ENCODE data around the gene SLC6A1.

The SLC6A1 gene

DNA sequence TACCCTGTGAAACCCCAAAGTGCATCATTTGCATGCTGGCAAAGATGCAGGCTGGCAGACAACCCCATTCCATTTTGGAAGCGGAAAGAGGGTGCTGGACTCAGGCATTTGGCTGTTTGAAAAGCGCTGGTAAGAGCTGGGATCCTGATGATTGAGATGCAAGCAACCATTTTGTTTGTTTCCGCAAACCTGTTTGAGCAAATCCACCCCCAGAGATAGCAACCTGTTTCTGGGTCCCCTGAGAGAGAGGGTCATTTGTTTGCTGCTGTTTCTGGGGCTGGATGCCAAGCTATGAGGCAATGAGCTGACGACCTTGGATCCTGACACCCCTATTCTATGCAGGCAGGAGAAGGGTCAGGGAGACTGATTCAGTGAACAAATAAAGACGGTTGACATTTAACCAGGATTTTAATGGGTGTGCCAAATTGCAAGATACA, 9.8 kb downstream of the SLC6A1 start:
- DNase-seq (ENCODE audit: low read depth): no peak
- TF ChIP-seq, protein P1, sequence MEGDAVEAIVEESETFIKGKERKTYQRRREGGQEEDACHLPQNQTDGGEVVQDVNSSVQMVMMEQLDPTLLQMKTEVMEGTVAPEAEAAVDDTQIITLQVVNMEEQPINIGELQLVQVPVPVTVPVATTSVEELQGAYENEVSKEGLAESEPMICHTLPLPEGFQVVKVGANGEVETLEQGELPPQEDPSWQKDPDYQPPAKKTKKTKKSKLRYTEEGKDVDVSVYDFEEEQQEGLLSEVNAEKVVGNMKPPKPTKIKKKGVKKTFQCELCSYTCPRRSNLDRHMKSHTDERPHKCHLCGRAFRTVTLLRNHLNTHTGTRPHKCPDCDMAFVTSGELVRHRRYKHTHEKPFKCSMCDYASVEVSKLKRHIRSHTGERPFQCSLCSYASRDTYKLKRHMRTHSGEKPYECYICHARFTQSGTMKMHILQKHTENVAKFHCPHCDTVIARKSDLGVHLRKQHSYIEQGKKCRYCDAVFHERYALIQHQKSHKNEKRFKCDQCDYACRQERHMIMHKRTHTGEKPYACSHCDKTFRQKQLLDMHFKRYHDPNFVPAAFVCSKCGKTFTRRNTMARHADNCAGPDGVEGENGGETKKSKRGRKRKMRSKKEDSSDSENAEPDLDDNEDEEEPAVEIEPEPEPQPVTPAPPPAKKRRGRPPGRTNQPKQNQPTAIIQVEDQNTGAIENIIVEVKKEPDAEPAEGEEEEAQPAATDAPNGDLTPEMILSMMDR (IDR thresholded peaks at IDR 0.05; ENCODE audit: control insufficient read depth, extremely low read depth, insufficient read depth): no peak
- no peak overlapping the region for H3K4me3 ChIP-seq (ENCODE audit: low read depth, low read length)

GRCh38 chr3:11004563-11004962, 12.0 kb downstream of the SLC6A1 start:
- TF ChIP-seq, protein P1 (IDR thresholded peaks at IDR 0.05; ENCODE audit: control insufficient read depth, extremely low read depth, insufficient read depth): no peak
- no peak overlapping the region for H3K4me3 ChIP-seq (ENCODE audit: low read depth, low read length)
- DNase-seq (ENCODE audit: low read depth): no peak

GRCh38 chr3:11005686-11006256, 13.2 kb downstream of the SLC6A1 start:
- TF ChIP-seq, protein P1 (IDR thresholded peaks at IDR 0.05; ENCODE audit: control insufficient read depth, extremely low read depth, insufficient read depth): no peak

GRCh38 chr3:11006986-11007933, 14.7 kb downstream of the SLC6A1 start:
- DNase-seq (ENCODE audit: low read depth): no peak
- TF ChIP-seq, protein P1 (IDR thresholded peaks at IDR 0.05; ENCODE audit: control insufficient read depth, extremely low read depth, insufficient read depth): no peak
- no peak overlapping the region for H3K4me3 ChIP-seq (ENCODE audit: low read depth, low read length)

More at GRCh38 chr3:11005686-11006256, 13.2 kb downstream of the SLC6A1 start:
- H3K4me3 ChIP-seq (ENCODE audit: low read depth, low read length): no peak overlapping the region
- DNase-seq (ENCODE audit: low read depth): no peak

- H3K4me3 ChIP-seq (ENCODE audit: low read depth, low read length): no peak overlapping the region
- TF ChIP-seq, protein P1 (IDR thresholded peaks at IDR 0.05; ENCODE audit: control insufficient read depth, extremely low read depth, insufficient read depth): no peak
These were observed 17.4 kb downstream of the SLC6A1 start for GRCh38 chr3:11009898-11010297.

DNA sequence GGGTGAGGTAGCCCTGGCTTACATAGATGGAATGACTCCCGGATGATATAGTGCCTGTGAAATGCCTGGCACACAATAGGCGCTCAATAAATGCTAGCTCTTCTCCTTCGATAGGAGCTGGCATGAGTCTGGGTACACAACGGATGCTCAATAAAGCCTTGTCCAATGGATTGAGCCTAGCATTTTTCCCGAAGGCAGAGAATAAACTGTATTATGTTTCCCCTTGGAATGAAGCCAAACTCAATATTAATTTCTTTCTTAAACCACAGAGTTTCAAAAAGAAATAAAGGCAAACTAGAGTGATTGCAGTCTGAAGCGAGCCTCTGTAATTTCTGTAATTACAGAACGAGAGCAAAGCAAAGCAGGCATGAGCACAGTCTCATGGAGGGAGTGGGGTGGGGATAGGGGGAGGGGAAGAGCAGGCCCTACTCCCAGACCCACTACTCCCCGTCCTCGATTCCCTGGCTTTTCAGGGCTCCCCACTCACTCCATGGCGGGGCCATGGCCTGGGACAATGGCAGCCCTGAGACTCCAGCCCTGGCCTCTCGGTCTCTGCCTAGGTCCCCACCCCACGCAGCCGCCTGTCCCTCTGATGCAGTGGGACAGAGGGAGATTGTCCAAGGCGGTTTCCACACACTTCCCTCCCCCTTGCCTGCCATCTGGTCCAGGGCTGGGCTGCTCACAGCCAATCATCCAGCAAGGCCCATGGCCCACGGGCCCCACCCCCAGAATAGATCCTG, 18.0 kb downstream of the SLC6A1 start:
- TF ChIP-seq, protein P1 (IDR thresholded peaks at IDR 0.05; ENCODE audit: control insufficient read depth, extremely low read depth, insufficient read depth): no peak
- H3K4me3 ChIP-seq (ENCODE audit: low read depth, low read length): no peak overlapping the region
- DNase-seq (ENCODE audit: low read depth): no peak

More at GRCh38 chr3:11009898-11010297, 17.4 kb downstream of the SLC6A1 start:
- DNase-seq (ENCODE audit: low read depth): no peak
